Activated T-cell treated with anti-CD3 and anti-CD28 coated beads, Interleukin-2, amount 50 U/mL, for 1 hour (primary cell): Measurements from ENCODE around the gene NAALAD2.
"Not testable (repeated sequence)": the region's sequence is repeated elsewhere in the genome, so short reads cannot be mapped to it uniquely, and the experiment has no call there.

Source experiments
- DNase-seq: peaks from one replicate; pipeline ENCODE4 v3.0.0-alpha.2; 2020

Gene NAALAD2

DNA sequence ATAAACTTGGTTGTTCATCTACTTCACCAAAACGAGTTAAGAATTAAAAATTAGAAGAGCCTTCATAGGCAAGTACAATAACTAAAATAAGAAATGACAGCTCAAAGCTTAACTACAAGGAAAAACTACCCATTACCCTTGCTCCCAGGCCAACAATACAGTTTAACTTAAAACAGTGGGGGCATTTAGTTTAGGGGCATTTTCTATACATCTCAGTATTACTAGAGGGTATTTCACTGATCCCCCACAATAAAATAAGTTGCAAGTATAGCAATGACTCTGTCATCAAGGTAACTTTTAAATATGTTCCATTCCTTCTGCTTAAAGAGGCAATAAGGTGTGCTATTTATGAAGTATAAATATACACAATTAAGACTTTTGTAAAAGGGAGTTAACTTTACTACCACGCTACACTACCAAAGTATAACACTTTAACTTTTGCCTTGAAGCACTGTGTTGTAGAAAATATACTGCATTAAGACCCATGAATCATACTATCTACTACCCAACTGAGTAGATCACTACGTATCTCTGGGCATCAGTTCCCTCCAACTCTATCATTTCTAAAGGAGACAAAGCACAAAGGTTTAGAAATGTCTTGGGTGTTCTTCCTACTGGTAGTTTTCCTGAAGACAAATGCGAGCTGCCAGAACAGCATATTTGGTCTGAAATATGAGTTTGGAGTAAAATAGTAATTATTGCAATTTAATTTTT lies 58.6 kb downstream of the NAALAD2 start:
- no peak for DNase-seq

DNA sequence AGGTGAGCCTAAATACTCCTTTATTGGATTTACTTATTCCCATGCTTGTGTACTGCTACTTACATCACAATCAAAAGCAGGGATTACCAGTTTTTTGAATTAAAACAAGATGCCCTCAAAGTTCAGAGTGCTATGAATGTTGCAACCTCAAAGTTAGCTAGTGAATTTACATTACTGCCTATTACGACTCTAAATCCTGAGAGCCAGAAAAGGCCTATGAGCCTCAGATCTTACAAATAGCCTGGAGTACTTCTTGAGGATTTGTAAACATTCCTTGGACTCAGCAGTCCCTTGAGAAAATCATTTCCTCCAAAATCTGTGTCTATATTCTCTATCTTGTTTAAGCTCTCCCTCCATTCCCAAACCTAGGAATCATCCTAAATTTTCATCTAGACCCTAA lies 62.9 kb downstream of the NAALAD2 start:
- no peak for DNase-seq

DNA sequence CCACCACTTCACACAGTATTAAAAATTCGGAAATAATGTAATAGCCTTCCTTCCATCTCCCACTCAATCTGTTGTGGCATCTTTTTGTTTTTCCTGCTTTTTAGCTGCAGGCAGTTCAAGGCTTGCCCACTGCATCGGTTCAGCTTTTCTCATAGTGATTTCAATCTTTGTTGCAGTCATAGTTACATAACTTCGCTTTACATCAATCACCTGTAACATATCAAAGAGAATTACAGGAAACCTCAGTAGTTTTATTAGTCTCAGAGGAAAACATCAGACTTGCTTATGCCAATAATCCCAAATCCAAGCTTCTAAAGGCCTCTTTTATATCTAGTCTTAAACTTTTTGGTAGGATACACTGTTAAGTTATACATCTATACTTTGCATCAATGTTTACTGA lies 67.9 kb downstream of the NAALAD2 start:
- no peak for DNase-seq

DNA sequence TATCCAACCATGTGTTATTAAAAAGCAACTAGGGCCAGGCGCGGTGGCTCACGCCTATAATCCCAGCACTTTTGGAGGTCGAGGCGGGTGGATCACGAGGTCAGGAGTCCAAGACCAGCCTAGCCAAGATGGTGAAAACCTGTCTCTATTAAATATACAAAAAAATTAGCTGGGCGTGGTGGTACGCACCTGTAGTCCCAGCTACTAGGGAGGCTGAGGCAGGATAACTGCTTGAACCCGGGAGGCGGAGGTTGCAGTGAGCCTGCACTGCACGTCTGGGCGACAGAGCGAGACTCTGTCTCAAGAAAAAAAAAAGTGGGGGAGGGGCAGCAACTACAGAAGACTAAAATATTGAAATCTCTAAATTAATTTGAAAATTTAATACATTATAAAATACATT lies 69.9 kb downstream of the NAALAD2 start:
- DNase-seq, result no peak

DNA sequence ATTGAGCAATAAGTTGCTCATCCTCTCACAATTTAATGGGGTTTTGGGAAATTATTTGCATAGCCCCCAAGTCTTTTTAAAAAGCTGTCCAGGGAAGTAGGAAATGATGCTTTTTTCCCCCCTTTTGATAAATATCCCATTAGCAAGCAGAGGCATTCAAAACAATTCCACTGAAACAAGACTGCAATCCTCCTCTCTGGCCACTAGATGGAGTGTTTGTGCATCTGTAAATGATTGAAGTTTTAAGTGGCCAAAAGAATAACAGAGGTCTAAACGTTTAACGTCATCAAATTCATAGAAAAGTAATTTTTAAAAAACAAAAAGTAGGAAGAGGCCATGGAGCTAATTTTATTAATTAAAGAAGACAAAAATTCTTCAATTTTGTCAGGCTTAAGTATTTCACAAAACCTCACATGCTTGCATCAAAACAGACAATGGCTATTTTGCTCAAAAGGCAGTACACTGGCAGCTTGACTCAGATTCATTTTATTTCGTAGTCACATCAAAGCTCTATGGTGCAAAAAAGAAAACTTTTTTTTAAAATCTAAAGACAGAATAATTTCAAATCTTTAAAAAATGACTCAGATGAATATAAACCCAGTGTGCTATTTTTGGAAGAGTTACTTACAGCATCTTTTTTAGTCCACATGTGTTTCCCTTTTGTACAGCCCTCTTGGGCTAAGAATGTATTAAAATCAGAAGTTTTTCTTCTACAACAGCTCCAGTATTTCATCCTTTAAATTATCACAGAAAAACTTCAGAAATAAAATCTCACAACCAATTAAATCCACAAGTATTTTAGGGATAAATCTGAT lies 70.6 kb downstream of the NAALAD2 start:
- no peak for DNase-seq

- not testable (repeated sequence) for DNase-seq
Measured at GRCh38 chr11:90207992-90208391, 73.5 kb downstream of the NAALAD2 start.

GRCh38 chr11:90208857-90209256 lies 74.4 kb downstream of the NAALAD2 start:
- DNase-seq, result no peak

- DNase-seq, result no peak
Measured at GRCh38 chr11:90213322-90213721, 78.9 kb downstream of the NAALAD2 start.

- no peak for DNase-seq
Measured at GRCh38 chr11:90216611-90217010, 82.1 kb downstream of the NAALAD2 start.

DNA sequence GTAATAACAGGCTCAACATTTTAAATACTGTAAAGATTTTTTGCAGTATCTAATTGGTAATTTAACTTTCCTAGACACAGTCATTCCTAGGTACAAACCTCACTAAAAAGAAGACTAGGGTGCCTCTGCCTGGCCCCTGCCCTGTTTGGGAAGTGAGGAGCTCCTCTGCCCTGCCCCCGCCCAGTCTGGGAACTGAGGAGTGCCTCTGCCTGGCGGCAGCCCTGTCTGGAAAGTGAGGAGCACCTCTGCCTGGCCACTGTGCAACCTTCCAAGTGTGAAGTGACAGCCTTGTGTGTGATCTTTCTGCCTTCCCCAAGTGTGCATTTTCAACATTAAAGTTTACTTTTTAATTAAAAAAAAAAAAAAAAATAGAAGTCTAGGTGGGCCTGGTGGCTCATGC lies 84.1 kb downstream of the NAALAD2 start:
- no peak for DNase-seq

DNA sequence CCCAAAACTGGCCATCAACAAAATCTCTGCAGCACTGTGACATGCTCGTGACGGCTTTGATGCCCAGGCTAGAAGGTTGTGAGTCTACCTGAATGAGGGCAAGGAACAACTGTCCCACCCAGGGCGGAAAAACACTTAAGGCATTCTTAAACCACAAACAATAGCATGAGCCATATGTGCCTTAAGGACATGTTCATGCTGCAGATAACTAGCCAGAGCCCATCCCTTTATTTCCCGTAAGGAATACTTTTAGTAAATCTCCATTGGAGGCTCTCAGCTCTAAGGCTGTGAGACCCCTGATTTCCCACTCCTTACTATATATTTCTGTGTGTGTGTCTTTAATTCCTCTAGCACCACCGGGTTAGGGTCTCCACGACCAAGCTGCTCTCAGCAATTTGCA lies 85.0 kb downstream of the NAALAD2 start:
- DNase-seq, result no peak

- no peak for DNase-seq
Measured at GRCh38 chr11:90220391-90220790, 85.9 kb downstream of the NAALAD2 start.

- DNase-seq, result no peak
Measured at GRCh38 chr11:90221803-90222458, 87.5 kb downstream of the NAALAD2 start.

- DNase-seq, result peak; percentile 91
Measured at GRCh38 chr11:90222459-90223247, 88.2 kb downstream of the NAALAD2 start, which contains the start of gene CHORDC1. Gene CHORDC1 (minus strand): TSS chr11:90223049. CDS start chr11:90222954, 95 bp downstream.

DNA sequence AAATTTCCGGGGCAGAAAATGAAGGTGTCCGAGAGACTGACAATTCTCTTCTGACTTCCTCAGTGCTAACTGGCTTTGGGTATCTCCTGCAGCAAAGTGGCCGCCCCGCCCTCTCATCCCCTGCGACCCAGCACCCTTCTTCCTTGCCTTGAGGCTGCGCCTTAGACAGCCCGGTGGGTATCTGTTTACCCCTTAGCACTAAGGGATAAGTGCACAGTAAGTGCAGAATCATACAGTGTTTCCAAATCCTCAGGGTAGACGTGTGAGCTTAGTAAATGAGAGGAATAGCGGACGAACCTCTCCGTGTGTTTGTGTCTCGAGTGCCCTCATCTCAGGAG lies 88.8 kb downstream of the NAALAD2 start:
- no peak for DNase-seq

- no peak for DNase-seq
Measured at GRCh38 chr11:90228056-90228455, 93.6 kb downstream of the NAALAD2 start.

DNA sequence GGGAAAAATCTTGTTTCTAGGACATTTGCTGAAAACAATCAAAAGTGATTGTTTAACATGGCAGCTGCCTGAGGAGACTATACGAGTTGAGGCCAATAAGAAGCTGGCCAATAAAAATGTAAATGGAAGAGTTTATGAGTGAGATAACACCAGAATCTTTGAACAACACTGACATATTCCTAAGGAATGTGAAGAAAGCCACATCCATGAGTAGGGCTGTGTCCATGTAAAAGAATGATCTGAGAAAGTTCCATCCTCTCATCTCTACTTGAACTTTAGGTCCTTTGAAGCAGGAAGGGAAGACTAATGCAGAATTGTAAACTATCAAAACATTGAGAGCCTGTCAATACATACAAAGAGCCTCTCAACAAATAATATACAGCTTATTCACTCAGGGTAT lies 95.3 kb downstream of the NAALAD2 start:
- DNase-seq, result no peak

DNA sequence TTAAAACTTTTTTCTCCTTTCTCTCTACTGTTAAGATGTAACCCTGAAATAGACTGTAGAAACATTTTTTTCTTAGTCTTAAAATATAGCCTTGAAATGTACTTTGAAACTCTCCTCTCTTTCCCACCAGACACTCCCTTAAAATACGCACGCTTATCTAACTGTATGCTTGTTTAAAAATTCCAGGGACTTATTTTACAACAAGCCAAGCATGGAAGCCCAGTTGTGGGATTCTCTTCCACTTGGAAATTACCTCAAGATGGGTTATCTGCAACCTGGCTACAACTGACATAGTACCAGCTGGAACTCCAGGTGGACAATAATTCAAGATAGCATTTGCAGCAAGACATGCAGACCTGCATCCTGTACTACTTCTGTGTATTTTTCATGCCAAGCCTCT lies 100.5 kb downstream of the NAALAD2 start:
- DNase-seq, result no peak

DNA sequence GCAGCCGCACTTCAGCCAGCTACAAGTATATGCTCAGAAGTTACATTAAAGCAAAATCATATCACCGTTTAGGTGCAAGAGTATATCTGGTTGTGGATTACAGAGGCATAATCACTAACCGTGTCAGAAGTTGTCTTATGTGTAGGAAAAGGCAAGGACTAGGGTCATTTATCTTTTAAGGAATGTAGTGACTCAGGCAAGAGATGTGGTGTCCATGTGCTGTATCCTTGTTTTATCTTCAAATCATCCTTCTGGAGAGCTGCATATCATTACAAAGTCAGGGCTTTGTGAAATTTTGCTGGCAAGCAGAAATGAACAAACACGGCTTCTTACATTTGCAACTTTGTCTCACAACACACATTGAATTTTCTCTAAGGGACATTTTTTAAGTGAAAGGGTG lies 101.1 kb downstream of the NAALAD2 start:
- no peak for DNase-seq

GRCh38 chr11:90237004-90237403 lies 102.5 kb downstream of the NAALAD2 start:
- DNase-seq, result no peak

DNA sequence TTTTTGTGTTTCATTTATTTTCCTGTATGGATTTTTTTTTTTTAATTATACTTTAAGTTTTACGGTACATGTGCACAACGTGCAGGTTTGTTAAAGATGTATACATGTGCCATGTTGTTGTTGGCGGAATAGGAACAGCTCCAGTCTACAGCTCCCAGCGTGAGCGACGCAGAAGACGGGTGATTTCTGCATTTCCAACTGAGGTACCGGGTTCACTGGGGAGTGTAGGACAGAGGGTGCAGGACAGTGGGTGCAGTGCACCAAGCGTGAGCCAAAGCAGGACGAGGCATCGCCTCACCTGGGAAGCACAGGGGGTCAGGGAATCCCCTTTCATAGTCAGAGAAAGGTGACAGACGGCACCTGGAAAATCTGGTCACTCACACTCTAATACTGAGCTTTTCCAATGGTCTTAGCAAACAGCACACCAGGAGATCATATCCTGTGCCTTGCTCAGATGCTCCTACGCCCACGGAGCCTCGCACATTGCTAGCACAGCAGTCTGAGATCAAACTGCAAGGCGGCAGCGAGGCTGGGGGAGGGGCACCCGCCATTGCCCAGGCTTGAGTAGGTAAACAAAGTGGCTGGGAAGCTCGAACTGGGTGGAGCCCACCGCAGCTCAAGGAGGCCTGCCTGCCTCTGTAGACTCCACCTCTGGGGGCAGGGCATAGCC lies 105.6 kb downstream of the NAALAD2 start:
- DNase-seq, result peak; percentile 45

DNA sequence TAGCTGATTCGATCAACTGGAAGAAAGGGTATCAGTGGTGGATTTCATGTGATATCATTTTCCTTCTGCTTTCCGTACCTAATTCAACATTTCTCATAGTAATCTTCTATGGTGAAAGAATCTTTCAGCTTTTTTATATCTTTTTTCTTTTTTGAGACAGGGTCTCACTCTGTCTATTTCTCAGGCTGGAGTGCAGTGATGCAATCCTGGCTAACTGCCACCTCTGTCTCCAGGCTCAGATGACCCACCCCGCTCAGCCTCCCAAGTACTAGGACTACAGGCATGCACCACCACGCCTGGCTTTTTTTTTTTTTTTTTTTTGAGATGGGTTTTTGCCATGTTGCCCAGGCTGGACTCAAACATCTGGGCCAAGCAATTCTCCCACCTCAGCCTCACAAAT lies 107.0 kb downstream of the NAALAD2 start:
- DNase-seq, result no peak
